GM19468 (cell line): ENCODE results near the gene TNS1.

Experiments used
- ATAC-seq: cut with Tn5 transposase; IDR thresholded peaks from one replicate; pipeline ENCODE4 v1.9.1; 2021; ENCODE audit warnings: mild to moderate bottlenecking, moderate library complexity, moderate number of reproducible peaks; ENCODE audit not compliant: unreplicated experiment; ENCODE audit errors: extremely low read depth

Gene TNS1

DNA sequence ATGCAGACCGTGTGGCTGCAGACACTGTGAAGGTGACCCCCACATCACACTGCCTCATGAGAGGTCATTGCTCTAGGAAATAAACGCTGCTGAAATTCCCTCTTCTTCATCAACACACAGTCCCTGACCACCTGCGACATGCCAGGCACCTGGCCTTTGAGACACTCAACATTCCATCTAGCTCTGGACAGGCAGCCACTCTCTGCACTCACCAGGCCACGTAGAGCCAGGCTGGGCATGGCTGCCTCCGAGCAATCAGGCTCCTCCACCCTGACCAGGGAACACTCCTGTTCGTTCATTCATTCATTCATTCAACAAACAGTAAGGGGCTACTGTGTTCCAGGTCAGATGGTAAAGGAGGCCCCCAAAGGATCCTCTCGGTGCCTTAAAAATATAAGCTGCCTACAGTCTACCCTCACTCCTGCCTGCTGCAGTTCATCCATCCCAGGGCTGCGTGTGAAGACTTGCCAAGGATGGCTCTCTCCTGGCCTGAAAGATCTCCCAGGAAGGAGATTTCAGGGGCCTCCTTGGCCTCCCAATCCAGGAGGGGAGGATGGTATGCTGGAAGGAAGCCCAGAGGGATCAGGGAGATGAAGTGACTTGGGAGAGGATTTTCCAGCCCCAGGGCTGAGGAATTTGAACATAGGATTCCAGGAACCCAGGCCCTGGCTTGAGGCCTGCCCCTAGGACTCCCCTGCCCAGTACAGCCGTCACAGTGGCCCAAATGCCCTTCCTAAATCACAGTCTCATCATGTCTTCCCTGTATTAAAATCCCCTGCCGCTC, 66.7 kb downstream of the TNS1 start:
- ATAC-seq, result no peak

DNA sequence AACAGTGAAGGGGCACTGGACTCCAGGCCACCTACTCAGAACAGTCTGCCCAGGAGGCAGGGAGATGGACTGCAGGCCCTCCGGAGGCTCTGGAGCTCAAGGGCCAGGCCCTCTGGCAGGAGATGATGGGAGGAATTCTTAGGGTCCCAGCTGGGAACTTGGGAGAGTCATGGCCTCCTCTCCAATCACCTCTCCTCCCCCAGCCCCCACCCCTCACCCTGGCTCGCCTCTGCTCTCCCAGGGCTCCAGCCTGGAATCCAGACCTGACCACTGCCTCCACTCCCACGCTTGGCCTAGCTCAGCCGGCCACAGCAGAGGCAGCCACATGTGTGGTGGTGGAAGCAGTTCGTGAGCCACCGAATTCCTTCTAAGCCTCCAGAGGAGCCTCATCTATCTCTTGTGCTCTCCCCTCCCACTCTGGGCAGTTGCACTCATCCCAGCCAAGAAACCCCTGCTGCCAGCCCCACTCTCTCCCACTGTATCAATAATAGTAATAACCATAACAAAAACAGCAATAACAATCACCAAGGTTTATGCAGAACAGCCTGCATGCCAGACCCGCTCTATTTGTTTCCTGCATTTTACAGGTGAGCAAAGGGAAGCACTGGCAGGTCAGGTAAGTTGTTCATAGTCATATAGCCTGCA, 67.4 kb downstream of the TNS1 start:
- ATAC-seq, result no peak

DNA sequence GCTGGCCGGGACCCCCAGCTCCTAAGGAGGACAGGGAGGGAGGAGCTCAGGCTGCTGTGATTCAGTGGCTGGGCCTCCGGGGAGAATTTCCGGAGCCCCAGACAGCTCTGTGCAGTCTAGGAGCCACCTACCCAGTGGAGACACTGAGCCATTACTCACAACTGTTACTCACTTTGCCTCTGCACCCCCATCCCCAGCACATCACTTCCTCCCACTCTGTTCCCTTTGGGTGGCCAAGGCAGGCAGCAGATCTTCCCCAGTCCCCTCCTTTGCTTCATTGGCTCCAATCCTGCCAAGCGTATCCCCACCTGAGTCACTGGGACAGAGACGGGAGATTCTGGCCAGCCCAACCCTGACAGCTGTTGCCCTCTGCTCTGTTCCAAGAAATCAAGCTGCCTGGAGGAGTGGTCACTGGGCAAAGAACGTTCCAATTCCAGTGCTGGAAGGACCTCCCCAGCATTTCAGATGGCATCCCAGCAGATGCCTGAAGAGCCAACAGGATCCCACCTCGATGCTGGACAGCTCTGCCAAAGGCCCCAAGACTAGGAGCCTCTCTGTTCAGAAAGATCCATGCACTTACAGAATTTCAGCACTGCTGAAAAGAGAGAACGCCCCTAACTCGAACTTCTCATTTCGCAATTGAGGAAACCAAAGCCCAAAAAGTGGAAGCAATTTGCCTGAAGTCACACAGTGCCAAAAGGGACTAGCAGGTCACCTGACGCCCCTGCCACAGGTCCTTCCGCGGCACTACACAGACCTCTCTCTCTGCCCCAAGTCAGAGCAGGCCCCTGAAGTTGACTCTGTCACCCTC, 68.3 kb downstream of the TNS1 start:
- ATAC-seq, result no peak

DNA sequence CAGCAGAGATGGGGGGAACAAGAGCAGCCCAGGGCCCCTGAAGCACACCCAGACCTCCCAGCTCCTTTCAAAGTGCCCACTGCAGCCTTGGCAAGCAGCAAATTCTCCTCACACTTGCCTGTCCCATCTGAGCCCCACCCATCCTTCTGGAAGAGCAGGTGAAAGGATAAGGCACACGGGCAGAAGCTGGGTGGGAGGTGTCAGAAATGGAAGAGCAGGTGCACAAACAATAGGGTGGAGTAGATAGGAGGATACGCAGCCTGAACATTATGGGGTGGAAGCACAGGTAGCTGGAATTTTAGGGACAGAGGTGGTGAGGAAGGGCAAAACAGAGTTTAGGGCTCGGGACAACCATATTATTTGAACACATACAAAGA, 69.2 kb downstream of the TNS1 start:
- no peak for ATAC-seq

DNA sequence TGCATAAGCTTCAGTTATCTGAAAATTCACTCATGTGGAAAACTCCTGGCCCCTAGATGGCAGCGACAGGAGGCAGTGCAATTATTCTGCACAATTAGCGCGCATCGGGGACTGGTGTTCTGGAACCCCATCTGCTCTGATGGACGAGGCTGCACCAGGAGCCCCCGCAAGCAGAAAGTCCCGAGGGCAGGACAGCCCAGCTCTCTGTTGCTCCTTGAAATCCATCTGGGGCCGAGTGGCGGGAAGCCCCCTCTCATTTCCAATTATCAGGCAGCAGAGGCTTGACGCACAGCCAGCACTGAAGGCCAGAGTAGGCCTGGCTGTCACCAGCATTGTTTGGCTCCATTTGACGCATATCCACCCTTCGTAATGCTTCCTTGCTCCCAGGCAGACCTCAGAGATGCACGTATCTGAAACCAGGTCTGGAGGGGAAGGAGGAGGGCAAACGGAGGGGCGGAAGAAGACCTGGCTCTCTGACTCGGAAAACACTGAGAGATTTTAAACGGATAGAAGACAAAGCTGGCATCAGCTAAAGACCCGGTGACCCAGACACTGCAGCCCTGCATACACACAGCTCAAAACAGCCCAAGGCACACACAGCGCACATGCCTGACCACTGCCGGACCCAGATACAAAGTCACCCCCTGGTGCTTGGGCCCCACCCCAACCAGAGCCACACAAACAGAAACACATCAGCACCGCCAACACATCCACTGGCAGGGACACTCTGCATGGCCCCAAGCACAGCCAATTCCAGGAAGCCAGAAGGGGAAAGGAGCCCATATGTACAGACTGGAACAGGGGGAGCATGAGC, 69.8 kb downstream of the TNS1 start:
- no peak for ATAC-seq

DNA sequence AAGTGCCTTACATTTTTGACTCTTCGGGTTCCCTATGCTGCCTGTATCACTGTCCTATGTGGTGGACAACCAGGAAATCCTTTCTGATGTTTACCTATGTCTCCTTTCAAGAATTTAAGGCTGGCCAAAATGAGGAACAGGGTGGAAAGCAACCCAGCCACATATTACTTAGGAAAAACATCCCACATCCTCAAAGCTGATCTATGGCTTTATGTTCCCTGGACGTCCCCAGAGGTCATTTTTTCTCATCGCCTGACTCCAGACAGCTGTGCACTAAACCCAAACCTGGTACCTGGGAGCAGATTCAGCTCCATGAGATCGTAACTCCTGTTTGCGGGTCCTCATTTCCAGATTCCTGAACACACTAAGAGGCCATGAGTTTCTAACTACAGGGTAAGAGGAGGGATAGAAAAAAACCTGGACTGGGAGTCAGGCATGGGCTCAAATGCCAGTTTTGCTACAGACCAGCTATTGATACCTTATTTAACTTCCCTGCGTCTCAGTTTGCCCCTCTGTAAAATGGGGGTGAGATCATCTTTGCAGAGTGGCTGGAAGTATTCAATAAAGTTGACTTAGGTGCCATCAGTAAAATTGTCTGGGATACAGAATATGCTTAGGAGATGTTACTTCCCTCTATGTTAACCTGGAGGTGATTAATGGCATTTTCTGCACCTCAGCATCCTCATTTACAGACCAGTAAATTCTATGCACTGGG, 70.8 kb downstream of the TNS1 start:
- no peak for ATAC-seq

DNA sequence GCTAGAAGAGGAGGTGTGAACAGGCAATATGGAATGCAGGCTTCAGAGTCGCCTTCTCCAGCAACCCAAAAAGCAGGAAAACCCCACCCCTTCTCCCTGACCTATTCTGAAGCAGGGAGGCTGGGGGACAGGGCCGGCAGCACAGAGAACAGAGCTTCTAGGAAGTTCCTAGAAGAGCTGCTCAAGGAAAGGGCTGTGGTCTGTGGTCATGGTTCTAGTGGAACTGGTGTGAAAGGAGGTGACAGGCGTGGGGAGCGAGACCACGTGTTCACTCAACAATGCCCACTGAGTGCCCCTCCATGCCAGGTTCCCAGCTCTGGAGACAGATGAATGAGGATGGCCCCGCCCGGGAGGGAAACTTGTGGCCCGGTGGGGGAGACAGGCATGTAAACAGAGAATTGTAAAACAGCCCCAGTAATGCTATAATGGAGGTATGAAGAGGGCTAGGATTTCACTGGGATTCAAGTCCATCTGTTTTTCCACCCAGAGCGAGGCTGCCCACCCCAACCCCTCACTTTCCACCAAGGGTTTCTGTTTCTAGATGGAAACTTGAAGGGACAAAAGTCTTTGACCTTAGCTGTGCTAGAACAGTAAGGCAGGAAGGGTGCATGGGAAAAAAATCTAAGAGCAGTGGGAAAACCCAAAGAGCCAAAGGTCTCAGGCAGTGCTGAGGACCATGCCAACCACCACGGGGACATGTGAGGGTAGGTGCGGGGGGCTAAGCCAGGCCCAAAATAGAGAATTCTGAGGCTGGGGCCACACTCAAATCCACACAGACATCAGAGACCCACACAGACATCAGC, 71.8 kb downstream of the TNS1 start:
- no peak for ATAC-seq

DNA sequence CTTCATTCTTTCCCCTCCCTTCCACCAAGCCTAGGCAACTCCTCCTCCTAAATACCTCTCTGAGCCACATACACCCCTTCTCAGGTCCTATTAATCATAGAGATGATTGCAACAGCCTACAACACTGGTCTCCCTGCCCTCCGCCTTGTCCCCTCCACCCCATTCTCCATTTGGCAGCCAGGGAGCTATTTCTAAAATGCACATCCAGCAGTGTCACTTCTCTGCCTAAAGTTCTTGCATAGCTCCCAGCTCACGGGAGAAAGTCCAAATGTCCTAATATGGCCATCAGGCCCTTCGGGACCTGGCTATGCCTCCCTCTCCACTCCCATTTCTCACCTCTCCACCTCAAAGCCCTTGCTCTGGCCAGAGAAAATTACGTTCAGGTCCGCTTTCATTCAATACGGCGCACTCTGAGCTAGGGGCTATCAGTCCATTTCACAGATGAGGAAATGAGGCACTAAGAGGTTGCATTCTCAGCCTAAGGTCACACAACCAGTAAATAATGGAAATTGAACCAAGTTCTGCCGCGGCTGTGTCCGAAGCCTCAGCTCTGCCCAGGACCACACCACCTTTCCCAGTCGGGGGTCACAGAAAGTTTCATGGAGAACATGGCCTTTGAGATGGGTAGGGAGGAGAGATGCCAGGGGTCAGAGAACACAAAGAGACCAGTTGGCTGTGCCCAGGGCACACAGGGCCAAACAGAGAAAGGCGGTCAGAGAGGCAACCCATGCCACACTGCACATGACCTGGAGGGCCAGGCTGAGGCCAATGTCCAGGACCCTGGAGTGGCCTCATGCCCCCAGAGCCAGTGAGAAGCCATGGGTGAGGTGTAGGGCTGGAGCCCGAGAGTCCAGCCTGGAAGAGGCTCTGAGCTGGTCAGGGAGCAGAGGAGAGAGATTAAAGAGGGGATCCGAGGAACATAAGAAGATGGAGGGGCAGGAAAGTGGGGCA, 72.8 kb downstream of the TNS1 start:
- no peak for ATAC-seq

DNA sequence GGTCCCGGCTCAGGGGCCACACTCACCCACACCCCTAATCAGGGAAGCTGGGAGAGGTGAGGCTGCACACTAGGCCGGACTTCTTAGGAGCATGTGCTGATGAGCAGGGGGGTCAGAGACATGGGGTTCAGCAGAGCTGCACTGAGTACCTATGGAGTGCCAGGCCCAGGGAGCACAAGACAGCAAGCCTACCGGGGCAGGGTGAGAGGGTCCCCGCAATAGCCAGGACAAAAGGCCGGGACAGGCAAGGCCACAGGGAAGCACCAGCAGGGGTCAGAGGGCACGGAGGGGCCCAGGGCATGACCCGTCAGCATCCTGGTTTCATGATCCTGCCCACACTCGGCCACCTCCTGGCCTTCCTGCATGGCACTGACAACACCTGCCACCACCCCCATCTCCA, 73.5 kb downstream of the TNS1 start:
- no peak for ATAC-seq

DNA sequence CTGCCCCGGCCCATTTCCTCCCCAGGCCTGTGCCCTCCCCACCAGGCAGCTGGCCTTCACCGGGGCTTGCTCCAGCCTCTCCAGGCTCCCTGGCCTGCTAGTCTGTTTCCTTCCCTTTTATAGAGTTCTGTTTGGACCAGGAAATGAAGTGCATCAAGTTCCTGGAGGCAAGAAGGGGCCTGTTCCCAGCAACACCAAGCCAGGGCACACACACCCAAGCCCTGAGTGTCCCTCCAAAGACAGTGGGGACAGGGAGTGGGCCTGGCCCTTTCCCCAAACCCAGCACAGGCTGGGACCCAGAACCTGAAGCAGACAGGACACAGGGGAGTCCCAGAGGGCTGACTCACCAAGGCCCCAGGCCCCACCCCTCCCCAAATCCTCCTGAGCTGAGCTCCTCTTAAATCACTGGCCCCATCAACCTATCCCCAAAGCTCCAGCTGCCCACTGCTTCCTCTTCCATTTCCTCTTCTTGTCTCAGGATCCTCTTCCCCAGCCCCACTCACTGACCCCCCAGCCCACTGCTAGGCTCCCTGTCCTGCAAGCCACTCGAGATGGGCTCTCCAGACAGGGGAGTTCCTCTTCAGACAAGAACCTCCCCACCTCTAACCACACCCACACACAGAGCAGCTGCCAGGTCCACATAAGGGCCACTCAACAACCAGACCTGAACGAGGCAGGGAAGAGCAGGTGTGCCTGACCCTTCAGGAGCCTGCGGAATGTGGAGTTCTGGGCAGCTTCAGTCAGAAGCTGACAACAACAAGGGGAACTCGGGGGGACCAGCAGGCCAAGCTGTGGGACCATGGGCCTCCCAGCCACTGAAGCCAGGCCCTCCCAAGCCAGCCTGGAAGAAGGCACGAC, 74.2 kb downstream of the TNS1 start:
- no peak for ATAC-seq

DNA sequence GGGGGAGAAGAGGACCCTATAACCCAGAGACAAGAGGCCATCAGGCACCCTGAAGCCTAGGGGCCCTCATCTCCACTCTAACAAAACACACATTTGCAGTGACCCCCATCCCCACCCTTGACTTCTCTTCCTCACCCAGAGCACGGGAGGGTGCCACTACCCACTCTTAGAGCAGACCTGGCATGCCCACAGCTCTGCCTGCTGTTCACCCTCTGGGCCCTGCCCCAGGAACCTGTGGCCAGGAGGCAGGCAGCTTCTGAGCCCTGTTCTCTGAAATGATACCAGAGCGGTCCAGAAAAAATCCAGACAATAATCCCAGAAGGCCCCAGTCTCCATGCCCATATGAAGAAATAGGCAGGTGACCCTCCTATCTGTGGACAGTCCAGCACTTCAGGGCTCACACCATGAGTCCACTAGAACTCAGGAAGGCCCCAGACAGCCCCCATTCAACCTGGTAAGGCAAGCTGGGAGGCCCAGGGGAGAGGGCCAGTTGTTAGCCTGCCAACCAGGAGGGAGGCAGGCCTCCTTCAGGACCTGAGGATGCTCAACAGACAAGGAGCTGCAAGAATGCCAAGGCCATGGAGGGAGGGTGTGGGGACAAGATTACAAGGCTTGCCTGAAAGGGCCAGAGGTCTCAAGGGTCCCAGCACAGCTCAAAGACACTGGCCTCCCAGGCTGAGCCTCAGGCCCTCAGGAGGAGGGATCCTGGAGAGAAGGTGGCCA, 75.0 kb downstream of the TNS1 start:
- ATAC-seq, result no peak

DNA sequence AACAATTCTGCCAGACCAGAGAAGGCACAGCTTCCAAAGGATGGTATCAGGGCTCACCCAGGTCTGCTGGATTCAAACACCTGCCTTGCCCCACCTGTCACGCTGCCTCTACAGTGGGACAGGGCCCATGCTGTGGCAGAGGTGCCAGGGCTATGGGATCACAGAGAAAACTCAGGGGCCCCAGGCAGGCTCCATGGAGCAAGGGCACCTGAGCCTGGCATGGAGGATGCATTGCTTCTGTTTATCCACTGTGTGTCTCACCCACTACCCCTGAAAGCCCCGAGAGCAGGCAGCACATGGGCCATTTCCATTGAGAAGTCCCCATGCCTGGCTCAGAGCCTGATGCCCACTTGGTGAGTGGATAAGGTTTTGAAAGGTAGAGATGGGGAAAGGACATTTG, 76.0 kb downstream of the TNS1 start:
- no peak for ATAC-seq

DNA sequence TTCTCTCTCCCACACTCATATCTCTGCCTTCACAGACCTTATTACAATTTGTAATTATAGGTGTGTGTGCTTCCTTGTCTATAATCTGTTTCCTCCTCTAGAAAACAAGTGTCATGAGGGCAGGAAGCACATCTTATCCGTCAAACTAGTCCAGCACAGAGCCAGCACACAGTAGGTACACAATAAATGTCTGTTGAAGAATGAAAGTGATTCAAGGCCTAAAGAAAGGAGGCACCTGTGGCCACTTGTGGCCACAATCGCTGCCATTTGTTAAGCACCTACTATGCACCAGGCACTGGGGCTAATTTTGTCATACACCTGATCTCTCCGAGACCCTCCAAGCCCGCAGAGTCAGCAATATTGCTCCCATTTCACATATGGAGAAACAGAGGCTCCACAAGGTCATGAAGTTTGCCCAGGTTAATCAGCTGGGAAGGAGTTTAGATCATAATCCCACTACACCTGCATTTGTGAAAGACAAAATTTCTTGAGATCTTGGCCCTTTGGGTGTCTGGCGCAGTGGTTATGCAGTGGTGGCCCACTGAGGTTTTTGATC, 78.4 kb downstream of the TNS1 start:
- ATAC-seq, result no peak

DNA sequence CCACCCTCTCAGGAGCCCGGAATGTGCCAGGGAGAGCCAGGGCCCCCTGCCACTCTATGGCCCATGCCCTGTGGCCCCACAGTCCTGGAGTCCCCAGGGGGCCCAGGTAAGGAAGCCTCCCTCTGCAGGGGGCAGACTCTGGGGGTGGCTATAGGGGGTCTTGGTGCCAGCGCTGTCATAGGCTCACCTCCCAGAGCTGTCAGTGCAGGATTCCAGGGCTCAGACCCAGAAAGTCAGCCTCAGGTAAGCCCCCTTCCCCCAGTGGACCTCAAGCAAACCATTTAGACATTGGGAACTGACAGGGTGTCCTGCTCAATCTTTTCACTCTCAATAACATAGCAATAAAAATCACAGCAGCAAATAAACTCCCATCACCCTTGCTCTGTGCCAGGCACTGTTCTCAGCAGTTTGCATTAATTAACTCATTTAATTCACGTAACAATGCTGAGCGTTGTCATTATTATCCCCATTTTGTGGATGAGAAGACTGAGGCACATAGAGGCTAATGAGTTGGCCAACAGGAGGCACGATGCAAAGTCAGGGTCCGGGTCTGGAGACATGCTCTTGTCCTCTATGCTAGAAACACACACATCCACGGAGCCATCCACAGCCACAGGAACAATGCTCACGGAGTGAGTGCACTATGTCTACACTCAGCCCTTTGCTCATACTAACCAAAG, 79.6 kb downstream of the TNS1 start:
- no peak for ATAC-seq
